ENCODE results near the gene LMF1. TPM values are rescaled to one million over a fixed set of nuclear protein-coding genes. Genes with fewer than 3 reads are reported as not detected.

LMF1 gene
- total and polyA plus RNA-seq, 9 of the 15 experiments (the other 6 are each of a cell fraction or from before 2014, with no cell fraction given): 0.11 to 1.6 (median 0.55) TPM; not detected in 1

- H3K9me3 ChIP-seq (replicated peaks; ENCODE audit: control insufficient read depth, insufficient read depth, low read depth, low read length): no peaks in the 10 kb centered on the region; the same call in 1 of the 2 replicates
- TF ChIP-seq RBM25 (IDR thresholded peaks at IDR 0.05; ENCODE audit: low read depth, low read length, severe bottlenecking) (peak; percentile 51), MTF1 (CRISPR knock-in tag; IDR thresholded peaks at IDR 0.05; ENCODE audit: borderline replicate concordance) (no peak), CBX3 (IDR thresholded peaks at IDR 0.05; ENCODE audit: borderline replicate concordance in 1 of 2, low read length in 2 of 2) (0 out of 3 replicates have a peak, but pooled peaks of 1 of the 2 experiments have one; percentile 51), ETS1 (conservative IDR thresholded peaks at IDR 0.05; ENCODE audit: control insufficient read depth, low read depth, low read length) (no peak), BCOR (IDR thresholded peaks at IDR 0.05) (peak; percentile 64), THRB (CRISPR knock-in tag; conservative IDR thresholded peaks at IDR 0.05) (no peak), HNRNPK (IDR thresholded peaks at IDR 0.05; ENCODE audit: low read depth, low read length, poor library complexity, severe bottlenecking) (no peak)
- H3K9ac ChIP-seq (ENCODE audit: insufficient read depth in 1 of 2, low read depth in 2 of 2, low read length in 2 of 2): no peak overlapping the region
- BruUV-seq (replicated peaks): no TSS peak
- WGBS (ENCODE audit: insufficient coverage, low coverage, missing lambda C conversion rate): 39% methylated on average over 12 of the region's 12 CpGs
- H3K4me3 ChIP-seq: no peak overlapping the region
- peaks cover 4 to 53% of the 10 kb centered on the region in 2 experiments; a peak in 3 of 5 replicates for H3K4me1 ChIP-seq (replicated peaks in 1 of 2; ENCODE audit: control insufficient read depth in 2 of 2, insufficient read depth in 2 of 2, low read length in 2 of 2)
- no peak overlapping the region for H3K4me2 ChIP-seq (ENCODE audit: insufficient read depth, low read length)
- no peak for DNase-seq (ENCODE audit: extremely low read depth in 1 of 4, low spot score in 3 of 4)
- 0 out of 3 replicates have a peak, but pooled peaks cover 3% of the 10 kb centered on the region for H3K79me2 ChIP-seq (ENCODE audit: control insufficient read depth, insufficient read depth, low read length)
- intact Hi-C loops (cut with micrococcal nuclease) (no loop called here), in situ Hi-C loops (cut with MboI) (no loop called here)
- H3K27ac ChIP-seq (ENCODE audit: extremely low read depth, low read depth, low read length): no peak overlapping the region
- H3K9me1 ChIP-seq (ENCODE audit: control insufficient read depth, insufficient read depth, low read length): no peaks in the 10 kb centered on the region
- no peak overlapping the region for H2AFZ ChIP-seq (ENCODE audit: low read depth, low read length)
- peaks cover 19% of the 10 kb centered on the region for H4K20me1 ChIP-seq (replicated peaks; ENCODE audit: control insufficient read depth, insufficient read depth, low read length)
- H3K27me3 ChIP-seq (ENCODE audit: control insufficient read depth in 2 of 2, insufficient read depth in 2 of 2, low read length in 2 of 2): peaks cover 48 to 87% of the 10 kb centered on the region in 2 experiments
- FAIRE-seq: no peak
- no peaks in the 10 kb centered on the region for H3K36me3 ChIP-seq (ENCODE audit: control insufficient read depth, insufficient read depth, low read length)
- no peak for ATAC-seq
- ChIA-PET CTCF (ENCODE audit: low intra/inter-chr PET ratio) (no interaction called here), POLR2A (no interaction called here)
Observed at GRCh38 chr16:975291-975690, 4.5 kb upstream of the LMF1 start.

All from K562 (cell line).